ENCODE data around the gene EMID1. TPM values are rescaled to one million over a fixed set of nuclear protein-coding genes. Genes with fewer than 3 reads are reported as not detected.
"Not testable (repeated sequence)": the region's sequence is repeated elsewhere in the genome, so short reads cannot be mapped to it uniquely, and the experiment has no call there.

The EMID1 gene
- total RNA-seq, 2 donors from 2014 or later: not detected

GRCh38 chr22:29212743-29213142 lies 7.0 kb downstream of the EMID1 start:
- Mint-ChIP-seq H3K27ac (no peak overlapping the region), H3K27me3 (no peaks in the 10 kb centered on the region), H3K4me1 (no peaks in the 10 kb centered on the region), H3K36me3 (ENCODE audit: low read depth) (no peaks in the 10 kb centered on the region), H3K9me3 (no peaks in the 10 kb centered on the region), H3K4me3 (no peak overlapping the region)
- ATAC-seq (replicated peaks): no peak

DNA sequence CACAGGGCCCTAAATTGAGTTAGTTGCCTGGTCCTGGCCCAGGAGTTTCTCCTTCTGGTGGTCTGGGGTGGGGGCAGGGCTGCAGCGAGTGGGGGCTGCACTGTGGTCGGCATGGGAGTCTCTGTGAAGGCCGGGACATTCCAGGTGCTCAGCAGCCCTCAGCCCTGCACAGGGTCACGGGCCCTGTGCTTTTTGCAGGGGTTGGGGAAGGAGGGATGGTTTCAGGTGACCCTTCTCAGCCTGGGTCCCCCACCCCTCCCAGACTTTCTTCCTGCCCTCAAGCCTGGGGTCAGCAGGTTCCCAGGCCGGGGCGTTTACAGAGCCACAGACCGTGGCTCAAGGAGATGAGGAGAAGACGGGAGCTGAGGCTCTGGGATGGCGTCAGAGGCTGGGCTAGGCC lies 7.8 kb downstream of the EMID1 start:
- Mint-ChIP-seq H3K27ac (no peak overlapping the region), H3K9me3 (no peaks in the 10 kb centered on the region), H3K4me3 (no peak overlapping the region), H3K36me3 (ENCODE audit: low read depth) (no peaks in the 10 kb centered on the region), H3K4me1 (no peaks in the 10 kb centered on the region), H3K27me3 (no peaks in the 10 kb centered on the region)
- ATAC-seq (replicated peaks): no peak

DNA sequence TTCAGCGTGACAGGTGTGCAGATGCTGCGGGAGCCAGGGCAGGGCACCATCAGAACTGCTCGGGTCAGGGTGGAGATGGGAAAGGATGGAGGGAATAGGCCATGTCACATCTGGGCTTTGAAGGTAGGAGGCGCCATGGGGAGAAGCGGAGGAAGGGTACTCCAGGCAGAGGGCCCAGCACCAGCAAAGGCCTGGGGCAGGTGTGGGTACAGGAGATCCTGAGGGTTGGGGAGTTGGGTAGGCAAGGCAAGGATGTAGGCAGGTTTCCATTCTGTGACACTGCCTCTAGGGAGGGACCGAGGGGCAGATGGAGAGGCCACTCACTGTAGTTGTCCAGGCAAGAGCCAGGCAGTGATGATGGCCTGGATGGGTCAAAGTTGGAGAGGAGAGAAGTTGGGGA lies 8.5 kb downstream of the EMID1 start:
- Mint-ChIP-seq H3K27me3 (no peaks in the 10 kb centered on the region), H3K4me3 (no peak overlapping the region), H3K36me3 (ENCODE audit: low read depth) (no peaks in the 10 kb centered on the region), H3K27ac (no peak overlapping the region), H3K4me1 (no peaks in the 10 kb centered on the region), H3K9me3 (no peaks in the 10 kb centered on the region)
- ATAC-seq (replicated peaks): no peak

DNA sequence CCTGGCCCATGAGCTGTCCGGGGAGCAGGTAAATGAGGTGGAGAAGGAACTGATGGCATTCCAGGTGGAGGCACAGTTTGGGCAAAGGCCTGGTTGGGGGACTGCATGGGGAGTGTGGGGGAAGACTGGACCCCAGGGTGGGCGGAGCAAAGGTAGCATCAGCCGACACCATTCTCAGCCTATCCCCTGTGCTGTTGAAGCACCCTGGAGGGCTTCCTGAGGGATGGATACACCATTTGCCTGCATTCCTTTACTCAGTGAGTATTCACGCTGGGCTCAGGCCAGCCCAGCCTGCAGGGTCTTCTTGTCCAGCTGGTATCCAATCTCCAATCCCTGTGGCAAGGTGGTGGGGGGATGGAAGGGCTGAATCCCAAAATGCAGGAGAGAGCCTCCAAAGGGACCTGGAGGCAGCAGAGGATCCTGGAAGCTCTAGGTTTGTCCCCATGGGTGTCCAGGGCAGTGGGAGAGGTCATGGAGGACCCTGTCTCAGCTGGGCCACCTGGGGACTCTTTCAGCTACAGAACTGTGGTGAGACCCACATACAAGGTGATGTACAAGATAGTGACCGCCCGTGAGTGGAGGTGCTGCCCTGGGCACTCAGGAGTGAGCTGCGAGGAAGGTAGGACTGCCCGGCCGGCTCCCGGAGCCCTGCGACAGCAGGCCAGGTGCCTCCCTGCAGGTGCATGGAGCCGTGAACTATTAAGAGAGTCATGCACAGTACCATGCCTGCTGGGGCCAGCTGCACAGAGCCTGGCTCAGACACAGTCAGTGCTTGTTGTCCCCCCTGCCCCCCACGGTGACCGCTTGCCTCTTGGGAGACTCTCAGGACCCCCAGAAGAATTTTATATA lies 9.5 kb downstream of the EMID1 start:
- Mint-ChIP-seq H3K4me3 (no peak overlapping the region), H3K4me1 (no peaks in the 10 kb centered on the region), H3K9me3 (no peaks in the 10 kb centered on the region), H3K36me3 (ENCODE audit: low read depth) (no peaks in the 10 kb centered on the region), H3K27ac (no peak overlapping the region), H3K27me3 (no peaks in the 10 kb centered on the region)
- no peak for ATAC-seq (replicated peaks)

DNA sequence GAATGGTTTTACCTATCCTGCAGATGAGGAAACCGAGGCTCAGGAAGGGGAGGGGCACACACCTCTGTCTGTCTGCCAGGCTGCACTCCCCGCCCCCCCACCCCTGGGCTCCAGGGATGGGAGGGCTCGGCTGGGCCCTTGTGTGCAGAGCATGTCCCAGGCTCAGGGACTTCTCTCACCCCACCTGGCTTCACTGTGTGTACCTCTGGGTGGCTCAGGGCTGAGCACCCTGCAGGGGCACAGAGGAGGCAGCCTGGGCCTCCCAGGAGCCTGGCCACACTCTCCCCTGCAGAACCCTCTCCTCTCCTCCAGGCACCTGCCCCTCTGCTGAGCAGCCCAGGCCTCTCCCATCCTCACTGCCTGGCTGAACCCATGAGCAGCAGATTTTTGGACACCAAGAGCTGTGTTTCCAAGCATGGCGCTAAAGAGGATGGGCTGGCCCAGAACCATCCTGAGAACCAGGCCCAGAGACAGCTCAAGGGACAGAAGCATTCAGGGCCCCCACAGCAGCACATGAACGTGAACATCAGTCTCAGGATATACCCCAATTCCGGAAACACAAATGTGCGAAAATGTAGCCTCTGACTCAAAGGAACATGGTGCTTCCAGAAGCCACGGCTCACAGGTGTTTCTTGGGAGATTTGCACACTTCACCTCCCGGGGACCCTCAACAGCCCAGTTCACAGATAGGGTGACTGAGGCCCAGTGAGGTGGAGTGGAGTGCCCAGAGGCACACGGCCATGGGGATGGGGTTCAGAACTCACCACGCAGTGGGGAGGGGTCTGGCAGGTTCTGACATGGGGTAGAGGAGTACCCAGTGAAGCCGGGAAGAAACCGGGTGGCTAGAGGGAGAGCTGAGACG lies 10.5 kb downstream of the EMID1 start:
- ATAC-seq (replicated peaks): peak; percentile 37
- H3K4me1 Mint-ChIP-seq: no peaks in the 10 kb centered on the region
- no peaks in the 10 kb centered on the region for H3K36me3 Mint-ChIP-seq (ENCODE audit: low read depth)
- no peak overlapping the region for H3K4me3 Mint-ChIP-seq
- no peaks in the 10 kb centered on the region for H3K27me3 Mint-ChIP-seq
- H3K27ac Mint-ChIP-seq: no peak overlapping the region
- H3K9me3 Mint-ChIP-seq: no peaks in the 10 kb centered on the region

GRCh38 chr22:29216873-29217666 lies 11.4 kb downstream of the EMID1 start:
- no peaks in the 10 kb centered on the region for H3K9me3 Mint-ChIP-seq

DNA sequence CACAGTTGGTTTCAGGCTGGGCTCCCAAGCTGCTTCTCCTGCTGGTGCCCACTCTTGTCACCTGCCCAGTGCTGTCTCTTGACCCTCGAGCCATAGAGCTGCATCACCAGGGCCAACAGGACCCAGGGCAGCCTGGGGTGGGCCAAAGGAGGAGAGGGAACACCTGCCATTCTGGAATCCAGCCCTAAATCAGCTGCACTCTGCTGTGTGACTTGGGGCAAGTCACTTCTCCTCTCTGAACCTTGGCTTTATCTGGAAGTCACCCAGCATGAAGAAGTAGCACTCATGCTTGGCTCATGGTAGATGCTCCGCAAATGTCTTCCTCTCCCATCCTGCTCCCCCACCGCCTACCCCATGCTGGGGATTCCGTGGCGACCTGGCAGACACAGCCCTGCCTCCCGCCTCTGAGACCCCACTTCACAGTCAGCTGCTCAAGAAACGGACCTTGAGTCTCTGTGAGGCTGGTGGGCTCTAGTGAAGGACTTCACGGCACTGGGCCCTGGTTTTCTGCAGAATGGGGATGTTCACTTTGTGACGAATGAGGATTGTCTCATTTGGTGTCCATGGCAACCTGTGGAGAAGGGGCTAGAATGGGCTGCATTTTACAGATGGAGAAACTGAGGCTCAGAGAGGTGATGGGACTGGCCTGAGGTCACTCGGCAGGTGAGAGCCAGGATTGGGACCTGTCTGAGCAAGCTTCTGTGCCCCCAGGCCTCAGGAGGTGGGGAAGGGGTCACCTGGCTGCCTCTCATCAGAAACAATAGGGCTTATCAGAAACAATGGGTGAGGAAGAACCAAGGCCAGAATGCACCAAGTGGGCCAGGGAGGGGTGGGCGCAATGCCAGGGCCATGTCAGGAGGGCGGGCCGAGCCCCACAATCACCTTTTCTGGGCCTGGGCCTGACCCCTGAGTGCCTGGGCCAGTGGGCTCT lies 12.4 kb downstream of the EMID1 start:
- H3K27me3 Mint-ChIP-seq: no peaks in the 10 kb centered on the region
- no peaks in the 10 kb centered on the region for H3K4me1 Mint-ChIP-seq
- no peaks in the 10 kb centered on the region for H3K36me3 Mint-ChIP-seq (ENCODE audit: low read depth)
- H3K9me3 Mint-ChIP-seq: no peaks in the 10 kb centered on the region
- H3K27ac Mint-ChIP-seq: no peak overlapping the region
- H3K4me3 Mint-ChIP-seq: no peak overlapping the region
- no peak for ATAC-seq (replicated peaks)

More at GRCh38 chr22:29216873-29217666, 11.4 kb downstream of the EMID1 start:
- Mint-ChIP-seq H3K27me3 (no peaks in the 10 kb centered on the region), H3K4me1 (no peaks in the 10 kb centered on the region), H3K4me3 (no peak overlapping the region), H3K36me3 (ENCODE audit: low read depth) (no peaks in the 10 kb centered on the region), H3K27ac (no peak overlapping the region)
- ATAC-seq (replicated peaks): no peak

DNA sequence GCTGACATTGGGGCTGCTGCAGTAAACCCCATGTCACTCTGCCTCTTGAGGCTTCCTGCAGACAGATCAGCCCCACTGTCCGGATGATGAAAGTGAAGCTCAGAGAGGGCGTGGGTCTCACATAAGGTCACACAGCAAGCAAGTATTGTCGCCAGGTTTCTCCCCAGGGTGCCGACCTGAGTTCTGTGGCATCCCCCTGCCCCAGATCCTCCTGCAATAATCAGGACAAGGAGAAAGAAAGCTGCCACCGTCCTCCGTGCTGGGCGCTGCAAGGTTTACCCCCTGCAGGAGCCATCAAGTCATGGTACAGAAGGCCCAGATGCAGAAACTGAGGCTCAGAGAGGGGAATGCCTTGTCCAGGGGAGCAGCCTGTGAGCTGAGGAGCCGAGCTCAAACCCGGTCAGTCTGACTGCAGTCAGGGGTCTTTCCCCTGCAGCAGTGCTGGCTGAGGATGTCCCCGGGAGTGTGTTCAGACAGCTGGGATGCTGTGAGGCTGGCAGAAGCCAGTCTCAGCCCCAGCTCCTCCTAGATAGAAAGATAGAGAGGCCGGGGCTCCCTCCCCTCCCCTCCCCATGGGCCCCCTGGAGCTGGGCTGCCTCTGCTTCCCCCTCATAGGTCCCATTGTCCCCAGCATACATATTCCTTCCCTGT lies 13.2 kb downstream of the EMID1 start:
- Mint-ChIP-seq H3K36me3 (ENCODE audit: low read depth) (no peaks in the 10 kb centered on the region), H3K4me3 (no peak overlapping the region), H3K27ac (no peak overlapping the region), H3K27me3 (no peaks in the 10 kb centered on the region), H3K4me1 (no peaks in the 10 kb centered on the region), H3K9me3 (no peaks in the 10 kb centered on the region)
- ATAC-seq (replicated peaks): no peak

- H3K4me3 Mint-ChIP-seq; H3K36me3 Mint-ChIP-seq (ENCODE audit: low read depth); H3K27ac Mint-ChIP-seq; H3K4me1 Mint-ChIP-seq; H3K27me3 Mint-ChIP-seq; H3K9me3 Mint-ChIP-seq; ATAC-seq (replicated peaks): not testable (repeated sequence)
These were observed 13.7 kb downstream of the EMID1 start for GRCh38 chr22:29219409-29219782.

DNA sequence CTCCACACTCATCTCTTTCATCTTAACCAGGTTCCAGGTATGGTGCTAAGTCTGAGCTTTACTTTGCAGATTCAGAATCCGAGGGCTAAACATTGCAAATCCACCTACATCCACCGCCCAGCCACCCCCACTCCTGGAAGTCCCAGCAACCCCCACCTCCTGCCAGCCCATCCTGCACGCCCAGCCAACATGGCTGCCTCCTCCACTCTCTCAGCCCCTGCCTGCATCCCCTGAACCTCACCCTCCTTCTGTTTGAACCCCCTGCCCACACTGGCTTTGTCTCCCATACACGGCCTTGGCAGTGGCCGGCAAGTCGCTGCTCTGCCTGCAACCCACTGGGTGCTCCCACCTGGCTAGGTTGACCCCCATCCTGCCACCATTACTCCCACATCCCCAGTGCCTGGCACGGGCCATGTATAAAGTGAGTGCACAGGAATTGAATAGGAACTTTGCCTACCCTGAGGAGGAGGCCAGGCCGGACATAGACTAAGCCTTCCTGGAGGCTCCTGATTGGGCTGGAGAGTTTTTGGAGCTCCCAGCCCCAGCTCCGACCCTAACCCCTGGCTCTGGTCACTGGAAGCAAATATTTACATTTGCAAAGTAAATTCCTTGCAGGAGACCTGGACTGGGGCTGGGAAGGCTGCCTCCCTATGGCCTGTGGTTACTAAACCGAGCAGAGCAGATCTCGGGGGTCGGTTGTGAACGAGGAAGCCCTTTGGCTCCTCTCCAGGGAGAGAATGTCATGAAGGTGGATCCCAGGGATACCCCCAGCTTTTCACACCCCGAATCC lies 14.4 kb downstream of the EMID1 start:
- no peak for ATAC-seq (replicated peaks)
- Mint-ChIP-seq H3K27ac (no peak overlapping the region), H3K9me3 (no peaks in the 10 kb centered on the region), H3K4me3 (no peak overlapping the region), H3K27me3 (no peaks in the 10 kb centered on the region), H3K36me3 (ENCODE audit: low read depth) (no peaks in the 10 kb centered on the region), H3K4me1 (no peaks in the 10 kb centered on the region)

GRCh38 chr22:29224121-29224858 lies 18.6 kb downstream of the EMID1 start:
- ATAC-seq (replicated peaks): no peak
- no peaks in the 10 kb centered on the region for H3K36me3 Mint-ChIP-seq (ENCODE audit: low read depth)
- H3K4me3 Mint-ChIP-seq: no peak overlapping the region
- H3K9me3 Mint-ChIP-seq: no peaks in the 10 kb centered on the region
- no peaks in the 10 kb centered on the region for H3K27me3 Mint-ChIP-seq
- no peak overlapping the region for H3K27ac Mint-ChIP-seq
- no peaks in the 10 kb centered on the region for H3K4me1 Mint-ChIP-seq

- no peaks in the 10 kb centered on the region for H3K4me1 Mint-ChIP-seq
- no peaks in the 10 kb centered on the region for H3K27me3 Mint-ChIP-seq
- H3K36me3 Mint-ChIP-seq (ENCODE audit: low read depth): no peaks in the 10 kb centered on the region
- no peak overlapping the region for H3K27ac Mint-ChIP-seq
- ATAC-seq (replicated peaks): no peak
- no peaks in the 10 kb centered on the region for H3K9me3 Mint-ChIP-seq
- H3K4me3 Mint-ChIP-seq: no peak overlapping the region
These were observed 19.2 kb downstream of the EMID1 start for GRCh38 chr22:29224859-29225410.

All from activated T-helper 17 cell treated with anti-CD3 and anti-CD28 coated beads, Interleukin-2, amount 50 U/mL, for 72 hours (primary cell).